K562 (cell line): ENCODE measurements around the gene NOSIP. TPM values are rescaled to one million over a fixed set of nuclear protein-coding genes. Genes with fewer than 3 reads are reported as not detected.

Source experiments
- ATAC-seq: fragments of 200-7000 bp; cut with Tn5 transposase; 3 replicates; pipeline ENCODE4 v1.9.1; 2020; ENCODE audit warnings: moderate library complexity
- BruUV-seq: library from RNA; stranded (reverse); fragments of 400-500 nt; replicated peaks from 2 replicates; lab custom pipeline; 2021; lab: Mats Ljungman, UMichigan
- CTCF ChIA-PET: fragments of 300-600 bp; formaldehyde crosslinking; extraction: SDS; loops from one replicate; lab custom pipeline; 2021; ENCODE audit warnings: low intra/inter-chr PET ratio; lab: Yijun Ruan, JAX
- POLR2A ChIA-PET: fragments of 300-600, 350-650 bp; sonication (Branson Sonifier 250); formaldehyde crosslinking; extraction: SDS; loops from one replicate; lab custom pipeline; 2021; ENCODE audit warnings: antibody characterized with exemption, inconsistent platforms; lab: Yijun Ruan, JAX
- DNase-seq, 4 experiments: peaks; one replicate each; pipeline versions ENCODE4 v3.0.0 to v3.0.0-alpha.2; 2011 to 2018; ENCODE audit warnings: low spot score in 3 of 4, mixed read lengths in 3 of 4; ENCODE audit errors: extremely low read depth in 1 of 4
- FAIRE-seq: peaks from 2 replicates; lab custom pipeline; 2011; peaks lifted over from hg19 to GRCh38; lab: Jason Lieb, UNC
- H2AFZ ChIP-seq: 2 replicates; pipeline ENCODE4 v1.6.0; 2011; ENCODE audit warnings: low read depth, low read length, control low read depth, inconsistent platforms
- H3K27ac ChIP-seq: fragments of 200-600 bp; 3 replicates; pipeline ENCODE4 v1.8.0; 2011; ENCODE audit warnings: low read depth, mild to moderate bottlenecking, control low read depth, inconsistent platforms, low read length, moderate library complexity, mixed read lengths; ENCODE audit errors: extremely low read depth
- H3K27me3 ChIP-seq, 2 experiments: fragments of 300-600 bp in 1 of 2; 2 replicates in 1 of 2; 3 replicates in 1 of 2; pipeline versions ENCODE4 v1.6.0 to v1.8.0; 2011; ENCODE audit warnings: inconsistent platforms in 2 of 2, low read length in 2 of 2, mild to moderate bottlenecking in 1 of 2, mixed read lengths in 1 of 2, moderate library complexity in 1 of 2; ENCODE audit not compliant: control insufficient read depth in 2 of 2, insufficient read depth in 2 of 2
- H3K36me3 ChIP-seq: fragments of 300-600 bp; 3 replicates; pipeline ENCODE4 v1.8.0; 2011; ENCODE audit warnings: mild to moderate bottlenecking, low read length, inconsistent platforms; ENCODE audit not compliant: control insufficient read depth, insufficient read depth
- H3K4me1 ChIP-seq, 2 experiments: fragments of 200-600 bp in 1 of 2; replicated peaks in 1 of 2; 2 replicates in 1 of 2; 3 replicates in 1 of 2; pipeline versions ENCODE4 v1.5.1 to v1.8.0; 2011; ENCODE audit warnings: inconsistent platforms in 2 of 2, low read length in 2 of 2, mild to moderate bottlenecking in 1 of 2, mixed read lengths in 1 of 2, moderate library complexity in 1 of 2; ENCODE audit not compliant: control insufficient read depth in 2 of 2, insufficient read depth in 2 of 2
- H3K4me2 ChIP-seq: 2 replicates; pipeline ENCODE4 v1.6.1; 2011; ENCODE audit warnings: low read length, control low read depth, inconsistent platforms, mixed read lengths; ENCODE audit not compliant: insufficient read depth
- H3K4me3 ChIP-seq: fragments of 200-600 bp; sonication (generic), shearing (Covaris generic); 2 replicates; pipeline ENCODE4 v1.5.1; 2016; ENCODE audit warnings: control low read depth, inconsistent platforms
- H3K79me2 ChIP-seq: fragments of 200-600 bp; 3 replicates; pipeline ENCODE4 v1.8.0; 2011; ENCODE audit warnings: low read length, inconsistent platforms; ENCODE audit not compliant: control insufficient read depth, insufficient read depth
- H3K9ac ChIP-seq, 2 experiments: 2 replicates each; pipeline versions ENCODE4 v1.6.0 to v1.6.1; 2011; ENCODE audit warnings: low read depth in 2 of 2, low read length in 2 of 2, control low read depth in 1 of 2, inconsistent platforms in 1 of 2, mild to moderate bottlenecking in 1 of 2, mixed read lengths in 1 of 2; ENCODE audit not compliant: insufficient read depth in 1 of 2
- H3K9me1 ChIP-seq: one replicate; pipeline ENCODE4 v1.6.0; 2011; ENCODE audit warnings: inconsistent platforms, mild to moderate bottlenecking, low read length, moderate library complexity; ENCODE audit not compliant: control insufficient read depth, insufficient read depth
- H3K9me3 ChIP-seq: replicated peaks from 2 replicates; pipeline ENCODE4 v1.5.1; 2011; ENCODE audit warnings: low read depth, low read length, inconsistent platforms; ENCODE audit not compliant: control insufficient read depth, insufficient read depth
- H4K20me1 ChIP-seq: replicated peaks from 2 replicates; pipeline ENCODE4 v1.6.1; 2011; ENCODE audit warnings: low read length, inconsistent platforms, mixed read lengths; ENCODE audit not compliant: control insufficient read depth, insufficient read depth
- CBX1 ChIP-seq: sonication (generic); IDR thresholded peaks from 2 replicates; pipeline ENCODE4 v1.6.1; 2016; ENCODE audit warnings: antibody characterized with exemption, low read depth, mild to moderate bottlenecking
- CREM ChIP-seq: IDR thresholded peaks from 2 replicates; pipeline ENCODE4 v1.6.1; 2014; ENCODE audit warnings: antibody characterized with exemption, low read depth
- FOSL1 ChIP-seq: fragments of 200-800 bp; sonication (Bioruptor generic); conservative IDR thresholded peaks from 2 replicates; pipeline ENCODE4 v1.6.1; 2016; ENCODE audit warnings: missing genetic modification characterization, missing compliant biosample characterization
- SUPT5H ChIP-seq: fragments of 450-650 bp; IDR thresholded peaks from 2 replicates; pipeline ENCODE4 v1.6.1; 2016
- ZNF165 ChIP-seq: fragments of 250-450 bp; sonication (Bioruptor Pico); IDR thresholded peaks from 2 replicates; pipeline ENCODE4 v1.4.0; 2020; ENCODE audit warnings: borderline replicate concordance
- ZNF830 ChIP-seq: fragments of 250-450 bp; sonication (Bioruptor Pico); IDR thresholded peaks from 2 replicates; pipeline ENCODE4 v1.5.0; 2021; ENCODE audit warnings: mild to moderate bottlenecking
- WGBS: fragments of 100-300 bp; shearing (Covaris generic); methylation state at CpG from one replicate; pipeline ENCODE4 v1.1.6; 2016; ENCODE audit warnings: low coverage, mixed read lengths; ENCODE audit not compliant: insufficient coverage; ENCODE audit errors: missing lambda C conversion rate; 5-methylcytosine and 5-hydroxymethylcytosine counted together
- in situ Hi-C: fragments of 300-500 bp; cut with MboI; formaldehyde crosslinking; loops from 4 replicates; pipeline ENCODE4 v1.15.0; 2018; ENCODE audit warnings: inconsistent platforms, mixed read lengths
- intact Hi-C: fragments of 100-400 bp; cut with micrococcal nuclease; formaldehyde crosslinking; loops from 2 replicates; pipeline ENCODE4 v1.14.2; 2022
- polyA plus RNA-seq, 8 experiments: library from polyadenylated mRNA; depleted of rRNA in 4 of 8; stranded (reverse) in 5 of 8; unstranded in 3 of 8; fragments of >200 nt; fragmentation: Nextera tagmentation in 2 of 8; fragmentation: Illumina TruSeq in 1 of 8; extraction: Ambion mirVana in 2 of 8; extraction: Trizol in 1 of 8; gene quantifications; 2 replicates each; pipeline versions ENCODE4 v1.2.1 to v1.2.3, GENCODE V29; 2011 to 2014; ENCODE audit warnings: inconsistent platforms in 1 of 8, missing spikeins in 1 of 8
- total RNA-seq, 7 experiments: library from RNA; depleted of rRNA in 6 of 7; stranded (reverse); fragments of >200 nt in 6 of 7; fragmentation: Illumina TruSeq in 2 of 7; extraction: Trizol in 2 of 7; gene quantifications; 2 replicates each; pipeline versions ENCODE4 v1.2.1 to v1.2.3, GENCODE V29; 2011 to 2021; ENCODE audit warnings: low replicate concordance in 1 of 7
- TF ChIP-seq, protein P1 (sequence below): sonication (generic); formaldehyde crosslinking; IDR thresholded peaks from 2 replicates; pipeline ENCODE4 v1.8.1; 2023; ENCODE audit warnings: mild to moderate bottlenecking, missing genetic modification reagents
- TF ChIP-seq, protein P2 (sequence below): sonication (generic); formaldehyde crosslinking; IDR thresholded peaks from 2 replicates; pipeline ENCODE4 v1.8.1; 2022; ENCODE audit warnings: missing genetic modification reagents
- TF ChIP-seq, protein P3 (sequence below), 2 experiments: fragments of 450-650 bp in 1 of 2; sonication (generic) in 1 of 2; formaldehyde crosslinking in 1 of 2; IDR thresholded peaks; 2 replicates each; pipeline versions ENCODE4 v1.7.1 to v1.9.0; 2016 to 2022; ENCODE audit warnings: inconsistent platforms in 1 of 2, mild to moderate bottlenecking in 1 of 2, missing genetic modification reagents in 1 of 2

Gene NOSIP
- total and polyA plus RNA-seq, 9 of the 15 experiments (the other 6 are each of a cell fraction or from before 2014, with no cell fraction given), result 14.4 to 153 (median 79.9) TPM

DNA sequence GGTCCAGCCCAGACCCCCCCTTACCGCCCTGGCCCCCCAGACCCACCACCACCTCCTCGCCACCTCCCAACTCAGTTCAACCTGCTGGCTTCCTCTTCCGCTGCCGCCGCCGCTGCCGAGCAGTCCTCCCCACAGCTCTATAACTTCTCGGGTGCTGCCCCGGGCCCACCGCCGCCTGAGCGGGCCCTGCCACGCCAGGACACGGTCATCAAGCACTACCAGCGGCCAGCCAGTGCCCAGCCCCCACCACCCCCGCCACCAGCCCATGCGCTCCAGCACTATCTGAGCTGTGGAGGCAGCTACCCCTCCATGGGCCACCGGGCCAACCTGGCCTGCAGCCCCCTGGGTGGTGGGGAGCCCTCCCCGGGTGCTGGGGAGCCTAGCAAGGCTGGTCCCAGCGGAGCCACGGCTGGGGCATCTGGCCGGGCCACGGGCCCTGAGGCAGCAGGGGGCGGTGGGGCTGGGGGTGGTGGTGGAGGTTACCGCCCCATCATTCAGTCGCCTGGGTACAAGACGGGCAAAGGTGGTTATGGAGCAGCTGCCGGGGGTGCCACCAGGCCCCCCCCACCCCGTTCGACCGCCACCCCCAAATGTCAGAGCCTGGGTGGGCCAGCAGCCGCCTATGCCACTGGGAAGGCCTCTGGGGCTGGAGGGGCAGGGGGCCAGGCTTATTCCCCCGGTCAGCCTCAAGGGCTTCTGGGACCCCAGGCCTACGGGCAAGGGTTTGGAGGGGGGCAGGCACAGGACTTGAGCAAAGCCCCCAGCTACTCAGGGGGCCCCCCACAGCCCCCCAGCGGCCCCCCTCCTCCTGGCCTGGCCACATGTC lies 14.8 kb upstream of the NOSIP start:
- ChIA-PET POLR2A (no interaction called here), CTCF (no interaction called here)
- Histone ChIP-seq H3K4me1 (peaks cover 7 to 55% of the 10 kb centered on the region in 2 experiments; a peak in 4 of 5 replicates), H3K9me1 (peaks cover 3% of the 10 kb centered on the region), H3K9ac (no peak overlapping the region), H3K4me3 (no peak overlapping the region), H3K9me3 (no peaks in the 10 kb centered on the region), H3K79me2 (peaks cover 45% of the 10 kb centered on the region), H3K4me2 (no peak overlapping the region), H3K27me3 (no peaks in the 10 kb centered on the region), H2AFZ (no peak overlapping the region), H3K36me3 (peaks cover 62% of the 10 kb centered on the region), H3K27ac (no peak overlapping the region), H4K20me1 (peaks cover 6% of the 10 kb centered on the region; the same call in 1 of the 2 replicates)
- BruUV-seq, result no TSS peak
- ATAC-seq, result no peak
- in situ Hi-C loops, result no loop called here
- intact Hi-C loops, result loop anchor here (5.0 kb wide), 2 partner anchors 167 to 438 kb away; partner anchors contain the start of genes HRC, TRPM4 and TSKS
- no peak for FAIRE-seq
- WGBS, result 96% methylated on average over 7 of the region's 35 CpGs
- DNase-seq, result peak in 1 of 4 experiments; percentile 1
- TF ChIP-seq ZNF165 (no peak), SUPT5H (no peak), ZNF830 (CRISPR knock-in tag) (no peak), CREM (no peak), FOSL1 (tag) (no peak), CBX1 (no peak)
- TF ChIP-seq, protein P1, sequence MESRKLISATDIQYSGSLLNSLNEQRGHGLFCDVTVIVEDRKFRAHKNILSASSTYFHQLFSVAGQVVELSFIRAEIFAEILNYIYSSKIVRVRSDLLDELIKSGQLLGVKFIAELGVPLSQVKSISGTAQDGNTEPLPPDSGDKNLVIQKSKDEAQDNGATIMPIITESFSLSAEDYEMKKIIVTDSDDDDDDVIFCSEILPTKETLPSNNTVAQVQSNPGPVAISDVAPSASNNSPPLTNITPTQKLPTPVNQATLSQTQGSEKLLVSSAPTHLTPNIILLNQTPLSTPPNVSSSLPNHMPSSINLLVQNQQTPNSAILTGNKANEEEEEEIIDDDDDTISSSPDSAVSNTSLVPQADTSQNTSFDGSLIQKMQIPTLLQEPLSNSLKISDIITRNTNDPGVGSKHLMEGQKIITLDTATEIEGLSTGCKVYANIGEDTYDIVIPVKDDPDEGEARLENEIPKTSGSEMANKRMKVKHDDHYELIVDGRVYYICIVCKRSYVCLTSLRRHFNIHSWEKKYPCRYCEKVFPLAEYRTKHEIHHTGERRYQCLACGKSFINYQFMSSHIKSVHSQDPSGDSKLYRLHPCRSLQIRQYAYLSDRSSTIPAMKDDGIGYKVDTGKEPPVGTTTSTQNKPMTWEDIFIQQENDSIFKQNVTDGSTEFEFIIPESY (CRISPR knock-in tag), result no peak
- TF ChIP-seq, protein P2, sequence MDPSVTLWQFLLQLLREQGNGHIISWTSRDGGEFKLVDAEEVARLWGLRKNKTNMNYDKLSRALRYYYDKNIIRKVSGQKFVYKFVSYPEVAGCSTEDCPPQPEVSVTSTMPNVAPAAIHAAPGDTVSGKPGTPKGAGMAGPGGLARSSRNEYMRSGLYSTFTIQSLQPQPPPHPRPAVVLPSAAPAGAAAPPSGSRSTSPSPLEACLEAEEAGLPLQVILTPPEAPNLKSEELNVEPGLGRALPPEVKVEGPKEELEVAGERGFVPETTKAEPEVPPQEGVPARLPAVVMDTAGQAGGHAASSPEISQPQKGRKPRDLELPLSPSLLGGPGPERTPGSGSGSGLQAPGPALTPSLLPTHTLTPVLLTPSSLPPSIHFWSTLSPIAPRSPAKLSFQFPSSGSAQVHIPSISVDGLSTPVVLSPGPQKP (CRISPR knock-in tag), result no peak
- TF ChIP-seq, protein P3, sequence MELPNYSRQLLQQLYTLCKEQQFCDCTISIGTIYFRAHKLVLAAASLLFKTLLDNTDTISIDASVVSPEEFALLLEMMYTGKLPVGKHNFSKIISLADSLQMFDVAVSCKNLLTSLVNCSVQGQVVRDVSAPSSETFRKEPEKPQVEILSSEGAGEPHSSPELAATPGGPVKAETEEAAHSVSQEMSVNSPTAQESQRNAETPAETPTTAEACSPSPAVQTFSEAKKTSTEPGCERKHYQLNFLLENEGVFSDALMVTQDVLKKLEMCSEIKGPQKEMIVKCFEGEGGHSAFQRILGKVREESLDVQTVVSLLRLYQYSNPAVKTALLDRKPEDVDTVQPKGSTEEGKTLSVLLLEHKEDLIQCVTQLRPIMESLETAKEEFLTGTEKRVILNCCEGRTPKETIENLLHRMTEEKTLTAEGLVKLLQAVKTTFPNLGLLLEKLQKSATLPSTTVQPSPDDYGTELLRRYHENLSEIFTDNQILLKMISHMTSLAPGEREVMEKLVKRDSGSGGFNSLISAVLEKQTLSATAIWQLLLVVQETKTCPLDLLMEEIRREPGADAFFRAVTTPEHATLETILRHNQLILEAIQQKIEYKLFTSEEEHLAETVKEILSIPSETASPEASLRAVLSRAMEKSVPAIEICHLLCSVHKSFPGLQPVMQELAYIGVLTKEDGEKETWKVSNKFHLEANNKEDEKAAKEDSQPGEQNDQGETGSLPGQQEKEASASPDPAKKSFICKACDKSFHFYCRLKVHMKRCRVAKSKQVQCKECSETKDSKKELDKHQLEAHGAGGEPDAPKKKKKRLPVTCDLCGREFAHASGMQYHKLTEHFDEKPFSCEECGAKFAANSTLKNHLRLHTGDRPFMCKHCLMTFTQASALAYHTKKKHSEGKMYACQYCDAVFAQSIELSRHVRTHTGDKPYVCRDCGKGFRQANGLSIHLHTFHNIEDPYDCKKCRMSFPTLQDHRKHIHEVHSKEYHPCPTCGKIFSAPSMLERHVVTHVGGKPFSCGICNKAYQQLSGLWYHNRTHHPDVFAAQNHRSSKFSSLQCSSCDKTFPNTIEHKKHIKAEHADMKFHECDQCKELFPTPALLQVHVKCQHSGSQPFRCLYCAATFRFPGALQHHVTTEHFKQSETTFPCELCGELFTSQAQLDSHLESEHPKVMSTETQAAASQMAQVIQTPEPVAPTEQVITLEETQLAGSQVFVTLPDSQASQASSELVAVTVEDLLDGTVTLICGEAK (IDR thresholded peaks at IDR 0.05), result no peak
- TF ChIP-seq, protein P3 (CRISPR knock-in tag; IDR thresholded peaks at IDR 0.05), result no peak
